Suprapubic skin (tissue), 3 donors: ENCODE data around the gene EFCAB6.

Experiments used
- POLR2A ChIP-seq, 2 donors: fragments of 450-650 bp; IDR thresholded peaks; one replicate each; pipeline ENCODE4 v1.6.1; 2017; ENCODE audit warnings: antibody characterized with exemption in 2 of 2, mild to moderate bottlenecking in 2 of 2, moderate library complexity in 2 of 2
- TF ChIP-seq, protein P1 (sequence below), 2 donors: fragments of 200-600 bp in 1 of 2; fragments of 450-650 bp in 1 of 2; sonication (generic) in 1 of 2; IDR thresholded peaks; one replicate each; pipeline ENCODE4 v1.5.1; 2016 to 2019; ENCODE audit warnings: antibody characterized with exemption in 2 of 2, mild to moderate bottlenecking in 1 of 2, moderate library complexity in 1 of 2

DNA sequence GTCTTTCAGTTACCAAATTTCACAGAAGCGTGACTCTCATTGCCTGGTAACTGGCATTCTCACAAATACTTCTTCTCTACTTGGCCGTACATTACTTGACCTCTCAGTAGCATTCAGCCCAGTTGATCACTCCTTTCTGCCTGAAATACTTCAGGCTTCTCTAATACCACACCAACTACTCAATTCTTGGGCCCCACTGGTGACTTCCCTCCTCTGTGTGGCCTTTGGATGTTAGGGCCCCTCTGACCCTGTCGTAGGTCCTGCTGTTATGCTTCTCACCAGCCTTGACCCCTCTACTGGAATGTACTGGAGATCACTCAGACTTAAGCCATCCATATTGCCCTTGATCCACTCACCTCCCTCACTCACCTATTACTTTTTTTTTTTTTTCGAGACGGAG lies 2.2 kb upstream of the EFCAB6 start:
- TF ChIP-seq, protein P1, sequence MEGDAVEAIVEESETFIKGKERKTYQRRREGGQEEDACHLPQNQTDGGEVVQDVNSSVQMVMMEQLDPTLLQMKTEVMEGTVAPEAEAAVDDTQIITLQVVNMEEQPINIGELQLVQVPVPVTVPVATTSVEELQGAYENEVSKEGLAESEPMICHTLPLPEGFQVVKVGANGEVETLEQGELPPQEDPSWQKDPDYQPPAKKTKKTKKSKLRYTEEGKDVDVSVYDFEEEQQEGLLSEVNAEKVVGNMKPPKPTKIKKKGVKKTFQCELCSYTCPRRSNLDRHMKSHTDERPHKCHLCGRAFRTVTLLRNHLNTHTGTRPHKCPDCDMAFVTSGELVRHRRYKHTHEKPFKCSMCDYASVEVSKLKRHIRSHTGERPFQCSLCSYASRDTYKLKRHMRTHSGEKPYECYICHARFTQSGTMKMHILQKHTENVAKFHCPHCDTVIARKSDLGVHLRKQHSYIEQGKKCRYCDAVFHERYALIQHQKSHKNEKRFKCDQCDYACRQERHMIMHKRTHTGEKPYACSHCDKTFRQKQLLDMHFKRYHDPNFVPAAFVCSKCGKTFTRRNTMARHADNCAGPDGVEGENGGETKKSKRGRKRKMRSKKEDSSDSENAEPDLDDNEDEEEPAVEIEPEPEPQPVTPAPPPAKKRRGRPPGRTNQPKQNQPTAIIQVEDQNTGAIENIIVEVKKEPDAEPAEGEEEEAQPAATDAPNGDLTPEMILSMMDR (IDR thresholded peaks at IDR 0.05) = no peak
- TF ChIP-seq POLR2A (IDR thresholded peaks at IDR 0.05) = no peak
